HG02884 (cell line): ENCODE measurements around the gene NCBP1.
A peak's percentile ranks its signal among the peaks of the same experiment; 100 is the strongest.

Source experiments
- ATAC-seq: cut with Tn5 transposase; IDR thresholded peaks from one replicate; pipeline ENCODE4 v1.9.1; 2021; ENCODE audit warnings: mild to moderate bottlenecking, moderate library complexity; ENCODE audit not compliant: unreplicated experiment

NCBP1 gene

GRCh38 chr9:97625620-97626019 is 8.0 kb upstream of the NCBP1 start:
- no peak for ATAC-seq

- ATAC-seq = no peak
These were observed 6.0 kb upstream of the NCBP1 start for GRCh38 chr9:97627624-97628023.

- ATAC-seq = no peak
These were observed 5.0 kb upstream of the NCBP1 start for GRCh38 chr9:97628668-97629067.

GRCh38 chr9:97629156-97629555 is 4.5 kb upstream of the NCBP1 start:
- no peak for ATAC-seq

- no peak for ATAC-seq
These were observed 3.0 kb upstream of the NCBP1 start for GRCh38 chr9:97630591-97630990.

GRCh38 chr9:97632248-97632984 is 1.2 kb upstream of the NCBP1 start:
- ATAC-seq = peak; percentile 3

GRCh38 chr9:97633859-97634490 is 354 bp downstream of the NCBP1 start:
- no peak for ATAC-seq

- no peak for ATAC-seq
These were observed 1.4 kb downstream of the NCBP1 start for GRCh38 chr9:97635026-97635425.

GRCh38 chr9:97636903-97637302 is 3.3 kb downstream of the NCBP1 start:
- ATAC-seq = no peak

- ATAC-seq = no peak
These were observed 5.0 kb downstream of the NCBP1 start for GRCh38 chr9:97638666-97639065.

- no peak for ATAC-seq
These were observed 6.7 kb downstream of the NCBP1 start for GRCh38 chr9:97640325-97640724.

GRCh38 chr9:97645720-97646119 is 12.1 kb downstream of the NCBP1 start:
- ATAC-seq = no peak

GRCh38 chr9:97647996-97648395 is 14.4 kb downstream of the NCBP1 start:
- ATAC-seq = no peak

- no peak for ATAC-seq
These were observed 18.0 kb downstream of the NCBP1 start for GRCh38 chr9:97651646-97652045.

GRCh38 chr9:97658707-97659106 is 25.1 kb downstream of the NCBP1 start:
- ATAC-seq = no peak

GRCh38 chr9:97659771-97660170 is 26.1 kb downstream of the NCBP1 start:
- no peak for ATAC-seq

- no peak for ATAC-seq
These were observed 26.7 kb downstream of the NCBP1 start for GRCh38 chr9:97660340-97660739.

- ATAC-seq = no peak
These were observed 27.2 kb downstream of the NCBP1 start for GRCh38 chr9:97660847-97661246.

- ATAC-seq = no peak
These were observed 32.1 kb downstream of the NCBP1 start for GRCh38 chr9:97665742-97666141.

GRCh38 chr9:97666907-97667686 is 33.5 kb downstream of the NCBP1 start:
- ATAC-seq = no peak

- no peak for ATAC-seq
These were observed 34.9 kb downstream of the NCBP1 start for GRCh38 chr9:97668485-97668884.

GRCh38 chr9:97670586-97670985 is 37.0 kb downstream of the NCBP1 start:
- ATAC-seq = no peak
